ENCODE measurements around the gene CYP27B1. TPM values are rescaled to one million over a fixed set of nuclear protein-coding genes. Genes with fewer than 3 reads are reported as not detected.

Gene CYP27B1
- total and polyA plus RNA-seq, 5 donors from 2014 or later: 0.14 to 0.26 TPM; not detected in 3

GRCh38 chr12:57733928-57734327 is 33.0 kb downstream of the CYP27B1 start:
- no peak for ATAC-seq (ENCODE audit: low read depth in 2 of 2)
- Histone ChIP-seq H3K9me3 (ENCODE audit: control insufficient read depth in 2 of 2, low read length in 2 of 2) (no peaks in the 10 kb centered on the region), H3K27me3 (ENCODE audit: control insufficient read depth, insufficient read depth, low read length) (no peaks in the 10 kb centered on the region), H3K36me3 (ENCODE audit: control insufficient read depth, insufficient read depth, low read length) (peaks cover 72% of the 10 kb centered on the region), H3K4me1 (ENCODE audit: control insufficient read depth, insufficient read depth, low read length, poor library complexity, severe bottlenecking) (peaks cover 5% of the 10 kb centered on the region), H3K4me3 (ENCODE audit: low read depth, low read length) (no peak overlapping the region), H3K27ac (ENCODE audit: insufficient read depth, low read length, poor library complexity, severe bottlenecking) (peak overlapping the region; percentile 37)
- H3K27ac Mint-ChIP-seq: peak overlapping the region in 1 of 3 donors; percentile 76
- no peaks in the 10 kb centered on the region for H3K9me3 Mint-ChIP-seq
- no peak for DNase-seq
- H3K4me1 Mint-ChIP-seq: peaks cover 0 to 19% (median 12%) of the 10 kb centered on the region in 4 donors
- H3K27me3 Mint-ChIP-seq: no peaks in the 10 kb centered on the region
- H3K36me3 Mint-ChIP-seq: peaks cover 49% of the 10 kb centered on the region
- no peak overlapping the region for H3K4me3 Mint-ChIP-seq

- Mint-ChIP-seq H3K9me3 (no peaks in the 10 kb centered on the region), H3K27ac (peak overlapping the region in 1 of 3 donors; percentile 63), H3K4me3 (no peak overlapping the region), H3K4me1 (peaks cover 0 to 18% (median 13%) of the 10 kb centered on the region in 4 donors), H3K27me3 (no peaks in the 10 kb centered on the region), H3K36me3 (peaks cover 54% of the 10 kb centered on the region)
- Histone ChIP-seq H3K4me3 (ENCODE audit: low read depth, low read length) (no peak overlapping the region), H3K27me3 (ENCODE audit: control insufficient read depth, insufficient read depth, low read length) (no peaks in the 10 kb centered on the region), H3K36me3 (ENCODE audit: control insufficient read depth, insufficient read depth, low read length) (peaks cover 79% of the 10 kb centered on the region), H3K4me1 (ENCODE audit: control insufficient read depth, insufficient read depth, low read length, poor library complexity, severe bottlenecking) (no peaks in the 10 kb centered on the region), H3K27ac (ENCODE audit: insufficient read depth, low read length, poor library complexity, severe bottlenecking) (no peak overlapping the region), H3K9me3 (ENCODE audit: control insufficient read depth in 2 of 2, low read length in 2 of 2) (no peaks in the 10 kb centered on the region)
- no peak for ATAC-seq (ENCODE audit: low read depth in 2 of 2)
- DNase-seq: no peak
These were observed 33.9 kb downstream of the CYP27B1 start for GRCh38 chr12:57732726-57733593.

GRCh38 chr12:57732270-57732669 is 34.6 kb downstream of the CYP27B1 start:
- DNase-seq (no peak), ATAC-seq (ENCODE audit: low read depth in 2 of 2) (no peak)
- no peaks in the 10 kb centered on the region for H3K9me3 ChIP-seq (ENCODE audit: control insufficient read depth in 2 of 2, low read length in 2 of 2)
- H3K27me3 ChIP-seq (ENCODE audit: control insufficient read depth, insufficient read depth, low read length): no peaks in the 10 kb centered on the region
- H3K4me1 ChIP-seq (ENCODE audit: control insufficient read depth, insufficient read depth, low read length, poor library complexity, severe bottlenecking): no peaks in the 10 kb centered on the region
- peaks cover 57% of the 10 kb centered on the region for H3K36me3 Mint-ChIP-seq
- peaks cover 0 to 18% (median 13%) of the 10 kb centered on the region in 4 donors for H3K4me1 Mint-ChIP-seq
- no peaks in the 10 kb centered on the region for H3K9me3 Mint-ChIP-seq
- H3K4me3 Mint-ChIP-seq: no peak overlapping the region
- H3K4me3 ChIP-seq (ENCODE audit: low read depth, low read length): no peak overlapping the region
- no peaks in the 10 kb centered on the region for H3K27me3 Mint-ChIP-seq
- no peak overlapping the region for H3K27ac ChIP-seq (ENCODE audit: insufficient read depth, low read length, poor library complexity, severe bottlenecking)
- H3K27ac Mint-ChIP-seq: peak overlapping the region in 1 of 3 donors; percentile 63
- H3K36me3 ChIP-seq (ENCODE audit: control insufficient read depth, insufficient read depth, low read length): peaks cover 84% of the 10 kb centered on the region

- Mint-ChIP-seq H3K27me3 (no peaks in the 10 kb centered on the region), H3K4me1 (peaks cover 0 to 12% (median 10%) of the 10 kb centered on the region in 4 donors), H3K36me3 (peaks cover 54% of the 10 kb centered on the region), H3K27ac (peak overlapping the region in 2 of 3 donors; percentile 44 to 56), H3K4me3 (no peak overlapping the region), H3K9me3 (no peaks in the 10 kb centered on the region)
- Histone ChIP-seq H3K27ac (ENCODE audit: insufficient read depth, low read length, poor library complexity, severe bottlenecking) (no peak overlapping the region), H3K27me3 (ENCODE audit: control insufficient read depth, insufficient read depth, low read length) (no peaks in the 10 kb centered on the region), H3K9me3 (ENCODE audit: control insufficient read depth in 2 of 2, low read length in 2 of 2) (no peaks in the 10 kb centered on the region), H3K36me3 (ENCODE audit: control insufficient read depth, insufficient read depth, low read length) (peaks cover 85% of the 10 kb centered on the region), H3K4me3 (ENCODE audit: low read depth, low read length) (no peak overlapping the region), H3K4me1 (ENCODE audit: control insufficient read depth, insufficient read depth, low read length, poor library complexity, severe bottlenecking) (no peaks in the 10 kb centered on the region)
- no peak for DNase-seq
- no peak for ATAC-seq (ENCODE audit: low read depth in 2 of 2)
These were observed 35.3 kb downstream of the CYP27B1 start for GRCh38 chr12:57731411-57732080.

- no peaks in the 10 kb centered on the region for H3K4me1 ChIP-seq (ENCODE audit: control insufficient read depth, insufficient read depth, low read length, poor library complexity, severe bottlenecking)
- no peak overlapping the region for H3K4me3 ChIP-seq (ENCODE audit: low read depth, low read length)
- no peaks in the 10 kb centered on the region for H3K9me3 ChIP-seq (ENCODE audit: control insufficient read depth in 2 of 2, low read length in 2 of 2)
- Mint-ChIP-seq H3K4me1 (peaks cover 0 to 8% (median 6%) of the 10 kb centered on the region in 4 donors), H3K9me3 (no peaks in the 10 kb centered on the region), H3K4me3 (no peak overlapping the region), H3K27me3 (no peaks in the 10 kb centered on the region), H3K36me3 (peaks cover 51% of the 10 kb centered on the region), H3K27ac (peak overlapping the region in 1 of 3 donors; percentile 44)
- no peaks in the 10 kb centered on the region for H3K27me3 ChIP-seq (ENCODE audit: control insufficient read depth, insufficient read depth, low read length)
- peaks cover 84% of the 10 kb centered on the region for H3K36me3 ChIP-seq (ENCODE audit: control insufficient read depth, insufficient read depth, low read length)
- no peak overlapping the region for H3K27ac ChIP-seq (ENCODE audit: insufficient read depth, low read length, poor library complexity, severe bottlenecking)
- no peak for ATAC-seq (ENCODE audit: low read depth in 2 of 2)
- no peak for DNase-seq
These were observed 36.4 kb downstream of the CYP27B1 start for GRCh38 chr12:57730336-57731067.

GRCh38 chr12:57729321-57729844 is 37.5 kb downstream of the CYP27B1 start:
- no peaks in the 10 kb centered on the region for H3K9me3 ChIP-seq (ENCODE audit: control insufficient read depth in 2 of 2, low read length in 2 of 2)
- Mint-ChIP-seq H3K27ac (no peak overlapping the region), H3K27me3 (no peaks in the 10 kb centered on the region), H3K9me3 (no peaks in the 10 kb centered on the region), H3K36me3 (peaks cover 43% of the 10 kb centered on the region), H3K4me1 (peaks cover 0 to 10% (median 7%) of the 10 kb centered on the region in 4 donors), H3K4me3 (no peak overlapping the region)
- ATAC-seq (ENCODE audit: low read depth in 2 of 2) (no peak), DNase-seq (no peak)
- H3K36me3 ChIP-seq (ENCODE audit: control insufficient read depth, insufficient read depth, low read length): peaks cover 75% of the 10 kb centered on the region
- no peak overlapping the region for H3K27ac ChIP-seq (ENCODE audit: insufficient read depth, low read length, poor library complexity, severe bottlenecking)
- no peaks in the 10 kb centered on the region for H3K27me3 ChIP-seq (ENCODE audit: control insufficient read depth, insufficient read depth, low read length)
- H3K4me3 ChIP-seq (ENCODE audit: low read depth, low read length): no peak overlapping the region
- H3K4me1 ChIP-seq (ENCODE audit: control insufficient read depth, insufficient read depth, low read length, poor library complexity, severe bottlenecking): peaks cover 4% of the 10 kb centered on the region

- no peaks in the 10 kb centered on the region for H3K9me3 ChIP-seq (ENCODE audit: control insufficient read depth in 2 of 2, low read length in 2 of 2)
- H3K4me1 ChIP-seq (ENCODE audit: control insufficient read depth, insufficient read depth, low read length, poor library complexity, severe bottlenecking): peaks cover 4% of the 10 kb centered on the region
- no peak for DNase-seq
- H3K9me3 Mint-ChIP-seq: no peaks in the 10 kb centered on the region
- H3K27ac ChIP-seq (ENCODE audit: insufficient read depth, low read length, poor library complexity, severe bottlenecking): peak overlapping the region; percentile 14
- H3K27me3 ChIP-seq (ENCODE audit: control insufficient read depth, insufficient read depth, low read length): no peaks in the 10 kb centered on the region
- peak overlapping the region in 1 of 3 donors; percentile 23 for H3K27ac Mint-ChIP-seq
- no peak for ATAC-seq (ENCODE audit: low read depth in 2 of 2)
- no peak overlapping the region for H3K4me3 Mint-ChIP-seq
- no peak overlapping the region for H3K4me3 ChIP-seq (ENCODE audit: low read depth, low read length)
- H3K4me1 Mint-ChIP-seq: peaks cover 0 to 16% (median 8%) of the 10 kb centered on the region in 4 donors
- H3K36me3 Mint-ChIP-seq: peaks cover 34% of the 10 kb centered on the region
- no peaks in the 10 kb centered on the region for H3K27me3 Mint-ChIP-seq
- H3K36me3 ChIP-seq (ENCODE audit: control insufficient read depth, insufficient read depth, low read length): peaks cover 60% of the 10 kb centered on the region
These were observed 39.0 kb downstream of the CYP27B1 start for GRCh38 chr12:57727758-57728395.

All from CD4-positive, CD25-positive, alpha-beta regulatory T cell (primary cell).